HG03520 (cell line): ENCODE measurements around the gene TMC3.

ENCODE experiments used
- ATAC-seq: cut with Tn5 transposase; IDR thresholded peaks from one replicate; pipeline ENCODE4 v1.9.1; 2021; ENCODE audit warnings: mild to moderate bottlenecking, moderate library complexity; ENCODE audit not compliant: unreplicated experiment

TMC3 gene

DNA sequence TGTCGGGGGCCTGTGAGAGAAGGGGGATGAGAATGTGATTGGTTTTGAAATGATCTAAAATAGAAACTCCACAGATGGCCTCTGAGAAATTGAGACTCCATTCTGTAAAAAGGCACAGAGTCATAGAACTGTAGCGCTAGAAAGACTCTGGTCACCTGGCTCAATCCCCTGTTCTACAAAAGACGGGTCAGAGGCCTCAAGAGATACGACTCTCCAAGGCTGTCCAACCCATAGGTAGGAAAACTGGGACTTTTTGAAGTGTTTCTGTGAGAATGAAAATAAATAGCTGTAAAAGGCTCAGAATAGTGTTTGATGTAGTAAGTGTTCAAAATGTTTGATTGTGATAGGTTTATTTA lies 11.7 kb upstream of the TMC3 start:
- ATAC-seq, result no peak

DNA sequence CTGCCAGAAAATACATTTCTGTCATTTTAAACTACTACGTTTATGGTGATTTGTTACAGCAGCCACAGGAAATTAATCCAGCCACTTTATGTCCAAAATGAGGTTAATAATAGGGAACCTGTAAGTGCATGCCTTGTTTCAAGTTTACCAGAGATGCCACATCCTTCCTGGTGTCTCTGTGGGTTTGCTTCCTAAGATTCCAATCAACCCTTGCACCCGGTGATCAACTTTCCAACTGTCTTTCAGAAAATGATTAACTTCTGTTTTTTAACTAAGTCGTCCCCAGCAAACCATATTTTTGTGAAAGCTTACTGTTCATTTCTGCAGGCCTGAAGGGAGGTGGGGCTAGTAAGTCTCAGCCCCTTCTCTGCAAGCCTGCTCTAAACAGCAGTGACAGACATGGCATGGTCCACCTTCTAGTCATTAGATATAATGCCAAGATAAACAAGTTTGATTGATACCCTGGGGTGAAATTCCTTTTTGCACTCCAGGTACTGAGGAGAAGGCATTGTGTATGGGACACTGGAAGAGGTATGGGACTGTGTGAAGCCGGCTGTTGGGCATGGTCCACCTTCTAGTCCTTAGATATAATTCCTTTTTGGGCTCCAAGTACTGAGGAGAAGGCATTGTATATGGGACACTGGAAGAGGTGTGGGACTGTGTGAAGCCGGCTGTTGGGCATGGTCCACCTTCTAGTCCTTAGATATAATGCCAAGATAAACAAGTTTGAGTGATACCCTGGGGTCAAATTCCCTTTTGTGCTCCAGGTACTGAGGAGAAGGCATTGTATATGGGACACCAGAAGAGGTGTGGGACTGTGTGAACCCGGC lies 11.1 kb upstream of the TMC3 start:
- ATAC-seq, result no peak

DNA sequence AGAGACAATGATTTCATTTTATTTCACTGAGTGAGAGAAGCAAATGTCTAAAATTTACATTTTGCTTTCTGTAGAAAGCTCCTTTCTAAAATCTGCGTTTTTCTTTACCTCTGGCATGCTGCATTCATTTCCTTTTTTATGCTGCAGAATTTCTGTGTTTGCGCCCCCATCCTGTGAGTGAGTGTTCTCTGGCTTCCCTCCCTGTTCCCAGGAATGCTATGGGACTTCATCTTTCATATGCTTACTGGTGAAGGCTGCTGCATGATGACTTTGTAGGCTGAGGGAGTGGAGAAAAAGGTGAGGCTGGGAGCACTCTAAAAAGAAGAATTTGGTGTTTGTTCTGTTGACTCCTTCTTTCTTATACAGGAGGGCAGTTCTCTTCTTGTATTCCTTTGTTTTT lies 7.7 kb upstream of the TMC3 start:
- no peak for ATAC-seq

DNA sequence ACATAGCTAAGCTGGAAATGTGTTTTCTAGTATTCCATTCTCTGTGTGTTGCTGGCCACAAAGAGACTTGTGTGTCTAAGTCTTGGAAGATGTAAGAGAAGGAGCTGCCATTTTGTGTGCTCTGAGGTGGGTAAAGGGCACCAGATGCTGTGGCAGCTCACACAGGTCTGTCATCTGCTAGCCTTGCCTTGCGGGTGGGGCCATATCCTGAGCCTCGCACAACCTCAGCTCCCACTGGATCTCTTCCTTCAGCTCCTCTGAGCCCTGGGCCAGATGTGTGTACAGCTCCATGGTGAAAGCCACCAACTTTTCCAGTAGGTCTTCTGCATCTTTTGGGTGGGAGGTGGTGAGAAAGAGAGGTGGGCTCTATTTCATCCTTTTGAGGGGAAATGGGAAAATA lies 6.7 kb upstream of the TMC3 start:
- no peak for ATAC-seq

DNA sequence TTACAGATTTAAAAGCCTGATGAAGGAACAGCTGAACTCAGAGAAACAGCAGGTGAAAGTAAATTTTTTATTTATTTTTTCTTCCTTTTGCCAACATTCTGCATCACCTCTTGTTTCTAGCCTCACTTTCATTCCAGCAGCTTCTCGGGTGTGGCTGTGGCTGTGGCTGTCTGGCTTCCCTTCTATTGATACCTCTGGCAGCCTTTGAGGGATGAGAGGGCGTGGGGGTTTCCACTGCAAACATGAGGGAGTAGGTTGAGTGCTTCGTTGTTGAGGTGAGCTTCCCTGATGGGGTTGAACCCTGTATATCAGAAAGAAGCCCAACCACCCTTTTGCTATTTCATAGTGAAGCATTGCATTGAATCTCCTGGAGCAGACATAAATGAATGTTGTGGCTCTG lies 6.2 kb upstream of the TMC3 start:
- no peak for ATAC-seq

DNA sequence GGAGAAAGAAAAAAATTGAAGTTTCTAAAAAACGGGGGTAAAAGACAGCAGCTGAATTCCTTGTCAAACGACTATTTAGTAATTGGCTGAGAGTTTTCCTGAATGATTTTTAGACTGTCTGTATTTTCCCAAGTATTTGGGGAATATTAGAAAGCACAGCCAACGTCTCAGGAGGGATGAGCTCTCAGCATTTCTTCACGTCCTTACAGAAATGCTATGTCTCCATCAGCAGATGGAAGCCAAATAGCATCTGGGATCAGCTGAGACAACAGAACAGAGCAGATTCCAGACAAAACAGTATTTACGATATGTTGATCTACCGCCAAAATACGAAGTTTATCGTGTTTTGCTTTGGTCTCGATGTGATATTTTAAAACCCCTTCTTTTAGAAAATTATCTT lies 5.3 kb upstream of the TMC3 start:
- no peak for ATAC-seq

DNA sequence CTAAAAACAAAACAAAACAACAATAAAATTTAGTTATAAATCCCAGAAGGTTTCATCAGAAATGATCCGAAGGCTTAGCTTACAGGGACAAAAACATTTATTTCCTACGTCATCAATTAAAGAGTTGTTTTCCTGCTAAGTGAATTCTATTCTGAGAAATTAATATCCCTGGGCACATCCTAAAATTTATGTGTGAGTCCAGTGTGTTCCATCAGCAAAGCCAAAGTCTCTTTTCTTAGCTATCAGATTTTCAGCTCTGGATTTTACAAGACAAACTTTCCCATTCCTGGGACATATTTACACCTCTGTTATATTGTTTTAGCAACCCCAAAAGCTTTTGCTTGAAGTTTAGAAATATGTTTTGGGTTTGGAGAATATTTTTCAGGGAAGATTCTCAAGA lies 4.4 kb upstream of the TMC3 start:
- no peak for ATAC-seq

DNA sequence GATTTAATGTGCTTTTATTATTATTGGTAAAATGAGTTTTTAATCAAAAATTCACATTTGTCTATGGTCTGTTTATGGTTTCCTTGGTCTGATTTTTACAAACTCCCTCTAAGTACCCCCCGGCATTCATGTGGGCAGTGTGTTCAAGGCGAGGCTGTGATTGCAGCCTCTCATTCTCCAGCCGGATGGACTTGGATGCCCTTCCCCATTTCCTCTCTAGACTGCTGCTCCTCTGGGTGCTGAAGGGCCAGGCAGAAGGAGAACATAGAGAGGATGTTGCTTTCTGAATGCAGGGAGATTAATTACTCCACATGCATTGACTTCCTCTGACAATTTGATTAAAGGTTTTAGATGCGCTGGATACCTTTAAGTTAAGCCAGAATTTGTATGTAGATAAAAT lies 3.9 kb upstream of the TMC3 start:
- no peak for ATAC-seq

DNA sequence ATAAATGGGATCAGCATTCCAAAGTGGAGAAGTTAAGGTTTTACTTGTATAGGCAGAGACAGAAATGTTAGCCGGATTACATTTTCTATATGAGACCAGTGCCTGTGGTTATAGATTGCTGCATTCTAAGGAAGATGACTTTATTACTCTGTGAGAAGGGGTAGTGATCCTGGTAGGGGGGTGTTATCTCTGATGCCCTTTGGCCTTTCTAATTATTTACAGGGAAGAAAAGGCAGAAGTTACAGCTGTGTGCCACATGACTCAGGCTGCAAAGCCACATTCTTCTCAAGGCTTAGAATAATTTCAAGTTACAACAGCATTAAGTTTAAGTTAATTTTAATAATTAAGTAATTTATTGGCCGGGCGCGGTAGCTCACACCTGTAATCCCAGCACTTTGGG lies 2.2 kb upstream of the TMC3 start:
- ATAC-seq, result no peak

DNA sequence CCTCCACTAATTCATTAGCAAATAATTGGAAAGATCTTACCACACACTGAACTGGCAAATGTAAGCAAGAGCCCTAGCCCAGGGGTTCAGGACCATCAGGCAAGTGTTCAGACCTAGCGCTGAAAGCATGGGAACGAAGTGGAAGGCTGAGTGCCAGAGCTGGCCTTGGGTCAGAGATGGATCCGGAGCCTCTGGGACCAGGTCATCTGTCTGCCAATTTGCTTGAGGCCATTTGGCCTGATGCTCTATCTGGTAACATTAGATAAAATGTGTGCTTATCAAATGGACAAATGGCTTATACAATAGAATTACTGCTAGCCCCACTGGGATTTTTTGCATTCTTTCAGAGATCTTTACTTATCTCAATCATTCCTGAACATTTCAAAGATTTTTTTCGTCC lies 1.4 kb upstream of the TMC3 start:
- no peak for ATAC-seq

DNA sequence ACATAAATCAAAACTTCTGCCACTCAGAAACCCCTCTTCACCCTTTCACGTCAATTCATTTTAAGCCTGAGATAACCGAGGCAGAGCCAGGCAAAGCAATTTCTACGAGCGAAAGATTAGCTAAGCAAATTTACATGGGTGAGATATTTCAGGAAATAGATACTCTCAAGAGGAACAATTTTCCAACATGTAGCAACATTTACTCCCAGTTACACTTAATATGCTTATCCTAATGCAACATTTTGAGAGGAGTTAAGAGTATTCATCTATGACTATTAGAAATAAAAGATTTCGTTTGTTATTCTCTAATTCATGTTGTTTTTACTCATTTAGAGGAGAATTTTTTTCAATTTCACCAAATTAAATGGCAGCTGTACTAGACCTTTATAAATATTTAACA lies 837 bp downstream of the TMC3 start:
- ATAC-seq, result no peak

DNA sequence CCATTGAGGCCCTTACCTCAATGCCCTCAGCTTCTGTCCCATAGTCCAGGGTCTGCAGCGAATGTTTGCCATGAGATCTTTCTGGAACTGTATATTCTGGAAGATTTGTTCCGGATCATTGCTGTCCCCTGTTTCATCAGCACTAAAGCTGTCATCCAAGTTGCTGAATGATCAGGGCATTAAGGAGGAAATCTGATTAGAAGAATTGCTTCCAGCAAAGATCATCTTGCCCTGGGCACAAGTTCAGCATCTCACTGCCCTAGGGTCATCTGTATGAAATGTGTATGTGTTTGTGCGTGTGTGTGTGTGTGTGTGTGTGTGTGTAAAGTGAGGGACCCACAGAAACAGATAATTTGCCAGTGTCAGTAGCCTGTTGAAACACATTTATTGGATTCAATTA lies 1.4 kb downstream of the TMC3 start:
- no peak for ATAC-seq

DNA sequence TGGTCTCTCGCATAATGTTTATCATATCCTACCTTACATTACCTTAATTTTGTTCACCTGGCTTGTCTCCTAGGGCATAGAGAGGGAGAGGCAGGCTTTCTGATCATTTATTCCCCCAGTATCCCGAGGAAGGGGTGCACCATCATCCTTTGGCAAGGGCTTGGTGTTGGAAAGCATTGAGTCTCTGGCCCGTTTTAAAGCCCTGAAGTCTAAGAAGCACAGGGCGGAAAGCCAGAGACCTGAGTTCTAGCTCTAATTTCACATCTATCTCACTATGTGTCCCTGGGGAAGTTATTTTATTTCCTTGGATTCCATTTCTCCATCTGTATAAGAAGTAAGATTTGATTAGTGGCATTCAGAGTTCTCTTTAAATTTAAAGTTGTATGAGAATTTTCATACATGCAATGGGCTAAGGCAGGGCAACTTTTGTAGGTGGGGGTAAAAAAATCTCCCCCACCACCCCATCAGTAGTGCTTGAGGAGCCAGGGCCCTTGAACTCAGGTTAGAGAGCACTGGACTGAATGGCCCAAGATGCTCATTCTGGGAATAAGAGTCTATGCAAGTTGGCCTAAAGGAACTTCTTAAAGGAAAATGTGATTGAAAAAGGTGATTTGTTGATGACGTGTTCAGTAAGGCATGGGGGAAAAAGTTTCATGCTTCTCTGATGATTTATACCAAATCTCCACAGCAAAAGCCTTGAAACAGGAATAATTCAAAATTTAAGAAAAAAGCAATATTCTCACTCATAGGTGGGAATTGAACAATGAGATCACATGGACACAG lies 10.1 kb downstream of the TMC3 start:
- no peak for ATAC-seq

DNA sequence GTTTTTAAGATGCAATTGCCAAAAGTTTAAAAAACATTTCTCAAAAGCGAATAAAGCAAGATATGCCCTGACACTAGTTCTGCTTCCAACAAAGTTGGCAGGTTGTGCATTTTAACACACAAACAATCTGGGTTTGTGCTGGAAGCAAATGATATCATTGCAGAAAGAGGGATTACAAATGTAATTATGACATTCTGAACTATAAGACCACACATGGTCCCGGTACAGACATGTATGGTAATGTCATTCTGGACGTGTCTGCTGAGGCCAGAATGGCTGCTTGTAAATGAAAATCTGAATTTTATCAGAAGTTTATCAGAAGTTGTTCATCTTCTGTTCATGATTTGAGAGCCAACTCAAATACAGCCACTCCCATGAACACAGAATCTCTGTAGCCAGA lies 10.7 kb downstream of the TMC3 start:
- ATAC-seq, result no peak

DNA sequence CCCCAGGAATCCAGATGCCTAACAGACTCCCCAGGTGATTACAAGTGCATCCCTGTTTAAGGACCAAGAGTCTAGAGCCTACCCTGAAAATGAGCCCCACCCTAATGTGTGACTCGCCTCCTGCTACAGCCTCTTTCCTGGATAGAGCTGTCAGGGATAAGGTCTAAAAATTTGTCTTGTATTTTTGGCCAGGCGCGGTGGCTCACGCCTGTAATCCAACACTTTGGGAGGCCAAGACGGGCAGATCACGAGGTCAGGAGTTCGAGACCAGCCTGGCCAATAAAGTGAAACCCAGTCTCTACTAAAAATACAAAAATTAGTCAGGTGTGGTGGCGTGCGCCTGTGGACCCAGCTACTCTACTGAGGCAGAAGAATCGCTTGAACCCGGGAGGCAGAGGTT lies 11.2 kb downstream of the TMC3 start:
- no peak for ATAC-seq

DNA sequence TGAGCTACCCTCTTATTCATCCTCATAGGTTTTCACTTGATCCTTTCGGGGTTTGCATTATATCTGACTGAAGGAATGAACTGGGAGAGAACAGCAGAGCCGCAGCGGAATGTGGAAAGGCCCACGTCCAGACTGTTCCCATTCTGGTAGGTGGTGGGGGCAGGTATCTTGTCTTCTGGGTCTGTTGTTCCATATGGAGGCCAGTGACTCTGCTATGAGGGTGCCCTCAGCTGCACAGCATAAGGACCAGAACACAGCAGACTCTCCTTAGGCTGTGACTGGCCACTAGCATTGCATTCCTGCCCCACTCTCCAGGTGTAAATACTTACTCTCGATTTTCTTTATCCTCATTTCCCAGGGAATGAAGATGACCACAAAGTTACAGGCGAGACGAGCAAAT lies 12.1 kb downstream of the TMC3 start:
- no peak for ATAC-seq

DNA sequence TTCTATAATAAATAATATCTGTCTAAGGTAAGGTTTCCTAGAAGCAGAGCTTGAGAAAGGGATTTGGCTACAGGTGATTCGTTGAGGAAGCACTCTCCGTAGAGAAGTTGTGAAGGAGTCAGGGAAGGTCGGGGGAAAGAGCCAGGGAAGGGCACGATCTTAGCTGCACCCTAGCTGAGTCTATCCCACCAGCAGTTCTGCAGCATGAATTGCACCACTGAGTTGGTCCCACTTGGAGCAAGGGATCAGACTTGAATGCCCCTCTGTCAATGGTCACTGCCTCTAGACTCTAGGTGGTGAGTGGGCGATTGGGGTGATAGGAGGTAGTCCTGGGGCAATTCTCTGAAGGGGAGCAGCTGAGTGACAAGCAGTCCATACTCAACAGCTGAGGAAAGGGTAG lies 13.5 kb downstream of the TMC3 start:
- no peak for ATAC-seq

DNA sequence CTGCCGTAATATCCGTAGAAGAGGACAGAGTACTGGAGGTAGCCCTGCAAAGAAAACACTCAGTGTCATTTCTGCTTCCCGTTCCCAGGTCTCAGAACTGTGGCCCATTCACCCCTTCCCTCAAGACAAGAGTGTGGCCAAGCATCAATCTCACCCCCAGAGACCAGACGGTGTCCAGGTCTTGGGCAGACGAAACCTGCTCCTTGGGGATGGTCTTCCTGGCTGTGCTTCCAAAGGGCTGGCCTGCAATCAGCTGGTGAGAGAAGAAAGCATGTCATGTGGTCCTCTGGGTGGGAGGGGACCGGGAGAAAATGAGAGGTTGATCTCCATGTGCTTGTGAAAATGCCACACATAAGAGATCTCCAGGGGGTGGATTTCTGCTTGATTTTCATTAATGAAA lies 15.8 kb downstream of the TMC3 start:
- no peak for ATAC-seq

DNA sequence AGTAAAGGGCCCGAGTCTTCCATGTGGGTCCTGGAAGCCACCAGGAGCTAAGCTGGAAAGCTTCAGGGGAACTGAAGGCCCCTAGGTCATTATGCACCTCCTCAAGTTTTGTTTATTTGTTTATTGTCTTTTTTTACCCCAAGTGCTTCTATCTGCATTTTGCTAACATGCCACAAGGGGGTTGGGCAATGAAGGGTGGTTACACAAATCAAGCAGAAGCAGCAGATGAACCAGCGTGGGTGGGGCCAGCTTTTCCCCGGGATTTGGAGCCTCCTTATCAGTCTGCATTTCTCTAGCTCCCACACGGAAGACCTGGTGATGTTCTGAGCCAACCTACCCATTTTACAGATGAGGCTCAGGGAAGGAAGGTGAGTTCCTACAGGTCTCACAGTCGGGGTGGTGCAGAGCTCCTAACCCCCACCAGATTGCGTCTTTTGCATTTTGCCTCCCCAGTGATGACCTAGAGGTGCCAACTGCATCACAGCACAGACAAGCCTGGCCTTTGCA lies 16.8 kb downstream of the TMC3 start:
- ATAC-seq, result no peak

DNA sequence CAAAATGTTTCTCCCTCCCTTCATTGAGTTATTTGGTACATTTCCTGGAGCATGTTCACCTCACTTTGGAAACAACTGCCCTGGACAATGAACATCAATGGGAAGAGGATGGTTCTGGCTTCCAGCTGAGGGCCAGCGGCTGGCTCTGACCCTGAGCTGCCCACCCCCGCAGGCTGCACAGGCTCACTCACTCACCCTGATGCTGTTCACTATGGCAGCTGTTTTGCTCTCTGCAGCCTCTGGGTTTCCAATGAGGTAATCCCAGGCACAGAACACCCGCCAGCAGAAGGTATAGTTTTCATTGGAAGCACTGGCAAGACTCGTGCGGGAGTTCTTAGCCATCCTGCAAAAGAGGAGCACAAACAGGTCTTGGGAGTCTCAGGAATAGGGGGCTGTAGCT lies 17.8 kb downstream of the TMC3 start:
- ATAC-seq, result no peak

DNA sequence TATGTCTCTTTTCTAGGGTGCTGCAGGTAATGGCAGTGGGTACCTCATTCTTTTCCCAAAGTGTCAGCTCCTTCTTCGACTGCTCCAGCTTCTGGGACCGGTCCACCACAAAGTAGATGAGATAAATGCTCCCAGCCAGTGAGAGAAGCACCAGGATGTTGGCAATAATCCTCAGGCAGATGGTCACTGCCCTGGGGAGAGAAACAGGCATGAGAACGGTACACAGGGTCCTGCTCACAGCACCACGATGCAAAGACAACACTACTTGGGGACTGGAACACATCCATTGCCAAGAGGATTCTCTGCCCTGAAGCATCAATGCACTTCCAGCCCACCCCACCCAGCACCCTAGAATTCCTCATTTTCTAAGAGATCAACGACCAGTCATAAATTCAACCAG lies 22.4 kb downstream of the TMC3 start:
- no peak for ATAC-seq

DNA sequence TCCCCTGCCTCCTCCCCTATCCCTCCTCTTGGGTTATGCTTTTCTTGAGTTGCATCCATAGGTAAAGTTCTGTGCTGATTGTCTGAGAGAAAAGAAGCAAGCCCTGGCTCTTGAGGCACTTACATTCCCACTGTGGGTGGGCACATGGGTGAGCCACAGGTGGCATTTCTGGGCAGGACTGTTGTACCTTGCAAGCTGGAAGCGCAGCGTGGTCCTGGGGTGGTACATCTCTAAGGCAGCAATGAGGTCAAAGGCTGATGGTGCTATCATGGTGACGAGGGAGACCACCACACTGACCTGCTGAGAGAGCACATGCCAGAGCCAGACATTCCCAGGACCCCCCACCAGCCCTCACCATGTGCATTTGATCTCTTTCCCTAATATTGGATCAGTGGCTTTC lies 24.7 kb downstream of the TMC3 start:
- ATAC-seq, result no peak
